RPMI7951 (cell line): ENCODE data around the gene CSRP1. TPM values are rescaled to one million over a fixed set of nuclear protein-coding genes. Genes with fewer than 3 reads are reported as not detected.
A peak's percentile ranks its signal among the peaks of the same experiment; 100 is the strongest.
"Not testable (repeated sequence)": the region's sequence is repeated elsewhere in the genome, so short reads cannot be mapped to it uniquely, and the experiment has no call there.

Experiments used
- DNase-seq: peaks from one replicate; pipeline ENCODE4 v3.0.0-alpha.2; 2012; ENCODE audit warnings: low read depth
- total RNA-seq: library from RNA; depleted of rRNA; stranded (reverse); fragments of >200 nt; shearing (Covaris generic); gene quantifications from 2 replicates; pipeline ENCODE4 v1.2.3, GENCODE V29; 2014; rRNA removed

The CSRP1 gene
- 292 and 402 TPM in 2 replicates for total RNA-seq

- peak; percentile 86 for DNase-seq
Measured at GRCh38 chr1:201506557-201507359, at the start of gene CSRP1. TSS of gene CSRP1 (minus strand) at chr1:201507123. CDS start at chr1:201496303, 10,820 bp downstream.

- no peak for DNase-seq
Measured at GRCh38 chr1:201555593-201555945, 48.6 kb upstream of the CSRP1 start.

- peak; percentile 41 for DNase-seq
Measured at GRCh38 chr1:201554789-201555592, 48.1 kb upstream of the CSRP1 start.

- DNase-seq = no peak
Measured at GRCh38 chr1:201554190-201554600, 47.3 kb upstream of the CSRP1 start.

GRCh38 chr1:201553496-201554189 is 46.7 kb upstream of the CSRP1 start:
- no peak for DNase-seq

GRCh38 chr1:201552941-201553351 is 46.0 kb upstream of the CSRP1 start:
- DNase-seq = peak; percentile 92

GRCh38 chr1:201551877-201552731 is 45.2 kb upstream of the CSRP1 start:
- DNase-seq = peak; percentile 98

- DNase-seq = no peak
Measured at GRCh38 chr1:201551096-201551495, 44.2 kb upstream of the CSRP1 start.

GRCh38 chr1:201549522-201549921 is 42.6 kb upstream of the CSRP1 start:
- DNase-seq = not testable (repeated sequence)

GRCh38 chr1:201545851-201546492 is 39.0 kb upstream of the CSRP1 start:
- no peak for DNase-seq

- no peak for DNase-seq
Measured at GRCh38 chr1:201544710-201545109, 37.8 kb upstream of the CSRP1 start.

- peak; percentile 83 for DNase-seq
Measured at GRCh38 chr1:201543871-201544642, 37.1 kb upstream of the CSRP1 start.

GRCh38 chr1:201542309-201543035 is 35.5 kb upstream of the CSRP1 start:
- DNase-seq = peak; percentile 79

- DNase-seq = no peak
Measured at GRCh38 chr1:201540846-201541735, 34.2 kb upstream of the CSRP1 start.

- peak; percentile 91 for DNase-seq
Measured at GRCh38 chr1:201539561-201540431, 32.9 kb upstream of the CSRP1 start.

GRCh38 chr1:201538612-201539551 is 32.0 kb upstream of the CSRP1 start, which contains the start of gene NAV1:
TSS of gene NAV1 (plus strand) at chr1:201539127. CDS start at chr1:201622885, 83,758 bp downstream.
- DNase-seq = peak; percentile 94
